Midbrain (tissue), 1 donor: ENCODE results near the gene RSRC2.
"Not testable (repeated sequence)": the region's sequence is repeated elsewhere in the genome, so short reads cannot be mapped to it uniquely, and the experiment has no call there.

Source experiments
- DNase-seq: peaks from one replicate; lab custom pipeline; 2025; lab: John Stamatoyannopoulos, UW

RSRC2 gene

GRCh38 chr12:122484385-122484784, 42.4 kb downstream of the RSRC2 start:
- DNase-seq: not testable (repeated sequence)

GRCh38 chr12:122483969-122484368, 42.8 kb downstream of the RSRC2 start:
- no peak for DNase-seq

- DNase-seq: no peak
These were observed 44.9 kb downstream of the RSRC2 start for GRCh38 chr12:122481861-122482260.

GRCh38 chr12:122480753-122481152, 46.0 kb downstream of the RSRC2 start:
- no peak for DNase-seq

- no peak for DNase-seq
These were observed 52.4 kb downstream of the RSRC2 start for GRCh38 chr12:122474324-122474716.

- DNase-seq: no peak
These were observed 53.0 kb downstream of the RSRC2 start for GRCh38 chr12:122473543-122474323.

GRCh38 chr12:122471324-122472226, 55.2 kb downstream of the RSRC2 start:
- peak; percentile 38 for DNase-seq

GRCh38 chr12:122470576-122470975, 56.2 kb downstream of the RSRC2 start:
- DNase-seq: not testable (repeated sequence)

GRCh38 chr12:122469856-122470255, 56.9 kb downstream of the RSRC2 start:
- DNase-seq: not testable (repeated sequence)

GRCh38 chr12:122467983-122468382, 58.8 kb downstream of the RSRC2 start:
- no peak for DNase-seq

GRCh38 chr12:122464317-122465042, 62.3 kb downstream of the RSRC2 start:
- DNase-seq: not testable (repeated sequence)

GRCh38 chr12:122460641-122461040, 66.1 kb downstream of the RSRC2 start:
- no peak for DNase-seq

- no peak for DNase-seq
These were observed 66.7 kb downstream of the RSRC2 start for GRCh38 chr12:122460061-122460460.

- DNase-seq: no peak
These were observed 67.5 kb downstream of the RSRC2 start for GRCh38 chr12:122459211-122459610.

- DNase-seq: no peak
These were observed 68.4 kb downstream of the RSRC2 start for GRCh38 chr12:122458105-122459035.

GRCh38 chr12:122457627-122458026, 69.1 kb downstream of the RSRC2 start:
- no peak for DNase-seq

- no peak for DNase-seq
These were observed 72.0 kb downstream of the RSRC2 start for GRCh38 chr12:122454739-122455138.

- DNase-seq: no peak
These were observed 72.5 kb downstream of the RSRC2 start for GRCh38 chr12:122454250-122454721.
